Epithelial cell of proximal tubule (primary cell): Measurements from ENCODE around the gene ADCY7. TPM values are rescaled to one million over a fixed set of nuclear protein-coding genes. Genes with fewer than 3 reads are reported as not detected.

ENCODE experiments used
- DNase-seq: peaks from one replicate; pipeline ENCODE4 v3.0.0-alpha.2; 2011; ENCODE audit warnings: low read depth
- H3K4me3 ChIP-seq: 2 replicates; pipeline ENCODE4 v1.5.1; 2011; ENCODE audit warnings: low read depth, mild to moderate bottlenecking, low read length
- CTCF ChIP-seq: conservative IDR thresholded peaks from 2 replicates; pipeline ENCODE4 v1.5.1; 2012; ENCODE audit warnings: low read depth, mild to moderate bottlenecking, low read length
- total RNA-seq: library from RNA; depleted of rRNA; stranded (reverse); fragments of >200 nt; gene quantifications from 2 replicates; pipeline ENCODE4 v1.2.3, GENCODE V29; 2015

Gene ADCY7
- total RNA-seq, 1 donor from 2014 or later = 33.4 TPM

GRCh38 chr16:50281391-50282009 is 15.1 kb downstream of the ADCY7 start:
- H3K4me3 ChIP-seq = no peak overlapping the region
- TF ChIP-seq CTCF = no peak
- DNase-seq = no peak

GRCh38 chr16:50282010-50282538 is 15.7 kb downstream of the ADCY7 start:
- no peak for TF ChIP-seq CTCF
- H3K4me3 ChIP-seq = no peak overlapping the region
- DNase-seq = no peak

GRCh38 chr16:50282955-50283631 is 16.7 kb downstream of the ADCY7 start:
- no peak for DNase-seq
- no peak overlapping the region for H3K4me3 ChIP-seq
- TF ChIP-seq CTCF = no peak

DNA sequence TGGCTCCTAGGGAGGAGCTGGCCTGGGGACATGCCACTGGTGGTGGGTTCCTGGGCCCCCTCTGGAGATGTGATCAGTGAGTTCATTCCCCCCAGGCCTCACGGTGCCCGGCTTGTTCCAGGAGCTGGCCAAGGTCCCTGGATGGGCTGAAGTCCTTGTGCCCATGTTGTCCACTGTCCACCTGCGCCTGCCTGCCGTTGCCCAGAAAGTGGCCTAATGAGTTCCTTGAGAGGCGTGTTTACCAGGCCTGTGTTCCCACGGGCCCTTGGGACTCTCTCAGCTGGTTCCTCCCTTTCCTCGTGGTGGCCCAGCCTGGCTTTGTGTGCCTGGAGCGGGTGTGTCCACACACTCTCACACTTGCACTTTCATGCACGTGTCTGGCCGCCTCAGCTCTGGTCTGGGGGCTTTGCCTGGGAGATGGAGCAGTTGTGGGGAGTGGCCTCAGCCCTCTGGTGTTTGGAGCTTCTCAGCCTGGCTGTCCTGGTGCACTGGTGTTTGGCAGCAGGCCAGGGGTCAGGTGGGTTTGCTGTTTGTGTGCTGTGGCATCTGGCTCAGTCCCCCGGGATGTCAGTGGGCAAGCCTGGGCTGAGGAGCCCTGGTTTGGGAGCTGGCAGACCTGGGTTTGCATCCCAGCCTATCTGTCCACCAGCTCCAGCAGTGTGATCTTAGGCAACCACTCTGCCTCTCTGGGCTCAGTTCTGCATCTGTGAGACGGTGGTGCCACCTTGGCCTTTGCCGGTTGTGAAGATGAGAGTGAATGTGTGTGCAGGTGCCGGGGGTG is 18.0 kb downstream of the ADCY7 start:
- H3K4me3 ChIP-seq = no peak overlapping the region
- no peak for DNase-seq
- TF ChIP-seq CTCF = no peak

GRCh38 chr16:50285406-50286003 is 19.2 kb downstream of the ADCY7 start:
- no peak overlapping the region for H3K4me3 ChIP-seq
- no peak for TF ChIP-seq CTCF
- DNase-seq = no peak

DNA sequence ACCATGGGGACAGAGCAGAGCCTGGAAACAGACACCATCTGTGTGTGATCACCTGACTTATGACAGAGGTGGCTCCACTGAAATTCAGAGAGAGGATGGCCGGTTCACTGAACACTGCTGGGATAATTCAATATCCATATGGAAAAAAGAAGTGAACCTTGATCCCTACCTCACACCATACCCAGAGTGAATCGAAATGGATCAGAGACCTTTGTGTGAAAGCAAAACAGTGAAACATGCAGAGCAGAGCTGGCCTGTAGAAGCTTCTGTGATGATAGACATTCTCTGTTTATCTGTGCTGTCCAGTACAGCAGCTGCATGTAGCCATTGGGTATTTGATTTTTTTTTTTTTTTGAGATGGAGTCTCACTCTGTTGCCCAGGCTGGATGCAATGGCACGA is 20.3 kb downstream of the ADCY7 start:
- TF ChIP-seq CTCF = no peak
- DNase-seq = no peak
- H3K4me3 ChIP-seq = no peak overlapping the region
